Measurements from ENCODE around the gene BBS9. TPM values are rescaled to one million over a fixed set of nuclear protein-coding genes. Genes with fewer than 3 reads are reported as not detected.

BBS9 gene
- total and polyA plus RNA-seq, 2 donors (not counting 3 experiments of a cell fraction or from before 2014, with no cell fraction given), result 5.7 to 17.4 TPM

- Histone ChIP-seq H4K20me1 (replicated peaks; ENCODE audit: control insufficient read depth, extremely low read depth, insufficient read depth, low read length) (no peaks in the 10 kb centered on the region), H3K9ac (replicated peaks; ENCODE audit: extremely low read depth, insufficient read depth, low read length) (no peak overlapping the region), H3K36me3 (ENCODE audit: control insufficient read depth in 2 of 2, extremely low read depth in 1 of 2, insufficient read depth in 2 of 2, low read length in 2 of 2) (no peaks in the 10 kb centered on the region), H3K4me1 (ENCODE audit: control insufficient read depth, extremely low read depth, insufficient read depth, low read length) (no peaks in the 10 kb centered on the region), H2AFZ (ENCODE audit: low read depth, low read length) (no peak overlapping the region), H3K27ac (ENCODE audit: insufficient read depth, low read depth, low read length) (no peak overlapping the region), H3K4me3 (replicated peaks in 1 of 3; ENCODE audit: insufficient read depth in 1 of 3, low read depth in 1 of 3, low read length in 3 of 3) (no peak overlapping the region), H3K9me1 (replicated peaks; ENCODE audit: control insufficient read depth, extremely low read depth, insufficient read depth, low read length) (no peaks in the 10 kb centered on the region), H3K79me2 (ENCODE audit: control insufficient read depth, insufficient read depth, low read length) (no peaks in the 10 kb centered on the region), H3K27me3 (ENCODE audit: control insufficient read depth in 2 of 2, insufficient read depth in 2 of 2, low read length in 2 of 2) (no peaks in the 10 kb centered on the region), H3K4me2 (ENCODE audit: insufficient read depth, low read length) (no peak overlapping the region), H3K9me3 (replicated peaks; ENCODE audit: control insufficient read depth, insufficient read depth, low read length) (no peaks in the 10 kb centered on the region)
- intact Hi-C loops (cut with micrococcal nuclease), result no loop called here
- BruUV-seq (replicated peaks), result no TSS peak
- dilution Hi-C loops (cut with MboI; ENCODE audit: extremely low pct_ligation_motif_present, low sequenced_read_pairs), result no loop called here
- no peak for FAIRE-seq
- TF ChIP-seq POLR2A (IDR thresholded peaks at IDR 0.05; ENCODE audit: low read depth, low read length) (no peak), MAX (IDR thresholded peaks at IDR 0.05; ENCODE audit: insufficient read depth, insufficient read length) (no peak), CTCF (IDR thresholded peaks at IDR 0.05; ENCODE audit: extremely low read depth in 1 of 2, insufficient read depth in 1 of 2, low read depth in 1 of 2, low read length in 2 of 2) (no peak), GATA2 (IDR thresholded peaks at IDR 0.05; ENCODE audit: insufficient read depth, insufficient read length, low read depth, low read length) (no peak), POLR2AphosphoS5 (IDR thresholded peaks at IDR 0.05; ENCODE audit: insufficient read depth, low read depth, low read length) (no peak), MYC (IDR thresholded peaks at IDR 0.05; ENCODE audit: low read depth, low read length) (no peak), FOS (IDR thresholded peaks at IDR 0.05; ENCODE audit: borderline replicate concordance, insufficient read depth, low read length) (no peak)
- POLR2A ChIA-PET, result no interaction called here
- CTCF ChIA-PET, result no interaction called here
- DNase-seq (ENCODE audit: low read depth, low spot score), result no peak
Measured at GRCh38 chr7:33529070-33529469, 399.7 kb downstream of the BBS9 start.

Measured in endothelial cell of umbilical vein (primary cell).